Suprapubic skin (tissue), 4 donors: ENCODE measurements around the gene CACNB3. TPM values are rescaled to one million over a fixed set of nuclear protein-coding genes. Genes with fewer than 3 reads are reported as not detected.
"Not testable (repeated sequence)": the region's sequence is repeated elsewhere in the genome, so short reads cannot be mapped to it uniquely, and the experiment has no call there.

Source experiments
- DNase-seq, 2 donors: peaks; one replicate each; pipeline ENCODE4 v3.0.0-alpha.2; 2019; ENCODE audit warnings: low spot score in 2 of 2
- H3K27ac ChIP-seq: fragments of 200-600 bp; sonication (generic); one replicate; pipeline ENCODE4 v1.5.1; 2019
- H3K27me3 ChIP-seq: fragments of 200-600 bp; sonication (generic); one replicate; pipeline ENCODE4 v1.5.1; 2019
- H3K36me3 ChIP-seq: fragments of 200-600 bp; sonication (generic); one replicate; pipeline ENCODE4 v1.5.1; 2019
- H3K4me1 ChIP-seq: fragments of 200-600 bp; sonication (generic); one replicate; pipeline ENCODE4 v1.5.1; 2019
- H3K4me3 ChIP-seq: fragments of 200-600 bp; sonication (generic); one replicate; pipeline ENCODE4 v1.5.1; 2019; ENCODE audit warnings: mild to moderate bottlenecking
- H3K9me3 ChIP-seq: fragments of 200-600 bp; sonication (generic); one replicate; pipeline ENCODE4 v1.5.1; 2019
- CTCF ChIP-seq, 2 donors: fragments of 200-600 bp in 1 of 2; fragments of 450-650 bp in 1 of 2; sonication (generic) in 1 of 2; IDR thresholded peaks; one replicate each; pipeline ENCODE4 v1.5.1; 2016 to 2019; ENCODE audit warnings: antibody characterized with exemption in 2 of 2, mild to moderate bottlenecking in 1 of 2, moderate library complexity in 1 of 2
- EP300 ChIP-seq: sonication (generic); formaldehyde crosslinking; IDR thresholded peaks from one replicate; pipeline ENCODE4 v1.6.1; 2017; ENCODE audit warnings: antibody characterized with exemption
- POLR2A ChIP-seq, 2 donors: fragments of 450-650 bp; IDR thresholded peaks; one replicate each; pipeline ENCODE4 v1.6.1; 2017; ENCODE audit warnings: antibody characterized with exemption in 2 of 2, mild to moderate bottlenecking in 2 of 2, moderate library complexity in 2 of 2
- POLR2AphosphoS5 ChIP-seq, 3 donors: sonication (generic); formaldehyde crosslinking; IDR thresholded peaks; one replicate each; pipeline ENCODE4 v1.6.1; 2017; ENCODE audit warnings: antibody characterized with exemption in 3 of 3
- WGBS: methylation state at CpG from one replicate; pipeline ENCODE4 v1.1.5; 2018; 5-methylcytosine and 5-hydroxymethylcytosine counted together
- total RNA-seq, 4 donors: library from RNA; depleted of rRNA; stranded (reverse); fragments of >200 nt; gene quantifications; one replicate each; pipeline ENCODE4 v1.1.0, GENCODE V29; 2016

The CACNB3 gene
- total RNA-seq, 4 donors from 2014 or later: 12.3 to 27.8 (median 17.3) TPM

GRCh38 chr12:48857278-48857994 lies 39.1 kb downstream of the CACNB3 start:
- 86% methylated on average over 13 of the region's 13 CpGs for WGBS
- Histone ChIP-seq H3K4me3 (no peak overlapping the region), H3K9me3 (no peaks in the 10 kb centered on the region), H3K4me1 (peaks cover 10% of the 10 kb centered on the region), H3K27ac (no peak overlapping the region), H3K27me3 (no peaks in the 10 kb centered on the region), H3K36me3 (no peaks in the 10 kb centered on the region)
- DNase-seq: no peak
- TF ChIP-seq CTCF (IDR thresholded peaks at IDR 0.05) (no peak), POLR2A (IDR thresholded peaks at IDR 0.05) (no peak), EP300 (no peak), POLR2AphosphoS5 (IDR thresholded peaks at IDR 0.05) (no peak)

- Histone ChIP-seq H3K4me1 (peaks cover 4% of the 10 kb centered on the region), H3K4me3 (no peak overlapping the region), H3K27me3 (peaks cover 6% of the 10 kb centered on the region), H3K9me3 (no peaks in the 10 kb centered on the region), H3K27ac (no peak overlapping the region), H3K36me3 (no peaks in the 10 kb centered on the region)
- no peak for DNase-seq
- 68% methylated on average over 8 of the region's 8 CpGs for WGBS
- no peak for TF ChIP-seq POLR2AphosphoS5 (IDR thresholded peaks at IDR 0.05)
- no peak for TF ChIP-seq POLR2A (IDR thresholded peaks at IDR 0.05)
- TF ChIP-seq CTCF (IDR thresholded peaks at IDR 0.05): no peak
- TF ChIP-seq EP300: no peak
These were observed 39.7 kb downstream of the CACNB3 start for GRCh38 chr12:48858043-48858442.

- DNase-seq: no peak
- H3K9me3 ChIP-seq: no peaks in the 10 kb centered on the region
- WGBS: 95% methylated on average over 5 of the region's 5 CpGs
- peaks cover 3% of the 10 kb centered on the region for H3K4me1 ChIP-seq
- peaks cover 15% of the 10 kb centered on the region for H3K27me3 ChIP-seq
- H3K27ac ChIP-seq: no peak overlapping the region
- no peak overlapping the region for H3K4me3 ChIP-seq
- no peaks in the 10 kb centered on the region for H3K36me3 ChIP-seq
- TF ChIP-seq POLR2AphosphoS5 (IDR thresholded peaks at IDR 0.05): no peak
- TF ChIP-seq CTCF (IDR thresholded peaks at IDR 0.05): no peak
- TF ChIP-seq POLR2A (IDR thresholded peaks at IDR 0.05): no peak
- TF ChIP-seq EP300: no peak
These were observed 41.3 kb downstream of the CACNB3 start for GRCh38 chr12:48859607-48860006.

- WGBS: 73% methylated on average over 5 of the region's 5 CpGs
- H3K4me3 ChIP-seq, DNase-seq, H3K36me3 ChIP-seq, H3K4me1 ChIP-seq, H3K27ac ChIP-seq, H3K9me3 ChIP-seq: not testable (repeated sequence)
- peaks cover 15% of the 10 kb centered on the region for H3K27me3 ChIP-seq
These were observed 41.9 kb downstream of the CACNB3 start for GRCh38 chr12:48860236-48860635.

- Histone ChIP-seq H3K4me3 (no peak overlapping the region), H3K27me3 (peaks cover 15% of the 10 kb centered on the region)
These were observed 42.8 kb downstream of the CACNB3 start for GRCh38 chr12:48861111-48861510.

More at GRCh38 chr12:48861111-48861510, 42.8 kb downstream of the CACNB3 start:
- Histone ChIP-seq H3K4me1 (peaks cover 16% of the 10 kb centered on the region), H3K36me3 (no peaks in the 10 kb centered on the region), H3K9me3 (no peaks in the 10 kb centered on the region), H3K27ac (no peak overlapping the region)
- WGBS: 35% methylated on average over 2 of the region's 2 CpGs
- TF ChIP-seq POLR2A (IDR thresholded peaks at IDR 0.05): no peak
- TF ChIP-seq CTCF (IDR thresholded peaks at IDR 0.05): no peak
- no peak for TF ChIP-seq EP300
- TF ChIP-seq POLR2AphosphoS5 (IDR thresholded peaks at IDR 0.05): no peak
- no peak for DNase-seq
